HepG2 (cell line): ENCODE results near the gene PFKFB2. TPM values are rescaled to one million over a fixed set of nuclear protein-coding genes. Genes with fewer than 3 reads are reported as not detected.

Source experiments
- ATAC-seq: fragments of 200-7000 bp; cut with Tn5 transposase; 3 replicates; pipeline ENCODE4 v1.9.1; 2020; ENCODE audit warnings: mild to moderate bottlenecking, moderate library complexity
- BruUV-seq: library from RNA; stranded (reverse); fragments of 400-500 nt; replicated peaks from 2 replicates; lab custom pipeline; 2021; lab: Mats Ljungman, UMichigan
- CTCF ChIA-PET: fragments of 300-600 bp; formaldehyde crosslinking; extraction: SDS; loops from one replicate; lab custom pipeline; 2021; ENCODE audit warnings: low total read pairs, inconsistent platforms, low intra/inter-chr PET ratio; lab: Yijun Ruan, JAX
- POLR2A ChIA-PET: fragments of 350-600 bp; sonication (Branson Sonifier 250); formaldehyde crosslinking; loops from one replicate; lab custom pipeline; 2020; ENCODE audit warnings: antibody characterized with exemption, inconsistent platforms; lab: Yijun Ruan, JAX
- DNase-seq: peaks from one replicate; pipeline ENCODE4 v3.0.0-alpha.2; 2015; ENCODE audit warnings: low spot score
- FAIRE-seq: peaks from 3 replicates; lab custom pipeline; 2011; peaks lifted over from hg19 to GRCh38; lab: Jason Lieb, UNC
- H2AFZ ChIP-seq: one replicate; pipeline ENCODE4 v1.6.1; 2011; ENCODE audit warnings: low read length, inconsistent platforms
- H3K27ac ChIP-seq: fragments of 300-600 bp; 3 replicates; pipeline ENCODE4 v1.8.0; 2011; ENCODE audit warnings: mixed run types, mild to moderate bottlenecking, mixed read lengths, low read length, inconsistent platforms; ENCODE audit not compliant: insufficient read depth; ENCODE audit errors: extremely low read length
- H3K27me3 ChIP-seq, 2 experiments: fragments of 200-600 bp in 1 of 2; 2 replicates in 1 of 2; 3 replicates in 1 of 2; pipeline versions ENCODE4 v1.6.0 to v1.8.0; 2011; ENCODE audit warnings: low read length in 2 of 2, mild to moderate bottlenecking in 2 of 2, moderate library complexity in 2 of 2, inconsistent platforms in 1 of 2; ENCODE audit not compliant: insufficient read depth in 2 of 2, control insufficient read depth in 1 of 2
- H3K36me3 ChIP-seq, 2 experiments: fragments of 200-600 bp in 1 of 2; replicated peaks in 1 of 2; 2 replicates in 1 of 2; 3 replicates in 1 of 2; pipeline versions ENCODE4 v1.5.1 to v1.8.0; 2011; ENCODE audit warnings: low read length in 2 of 2, inconsistent platforms in 1 of 2; ENCODE audit not compliant: insufficient read depth in 2 of 2, control insufficient read depth in 1 of 2
- H3K4me1 ChIP-seq: 2 replicates; pipeline ENCODE4 v1.5.1; 2012; ENCODE audit warnings: low read length, inconsistent platforms; ENCODE audit not compliant: insufficient read depth
- H3K4me2 ChIP-seq: 2 replicates; pipeline ENCODE4 v1.6.0; 2011; ENCODE audit warnings: low read depth, low read length, inconsistent platforms
- H3K4me3 ChIP-seq, 3 experiments: fragments of 200-600 bp in 1 of 3; sonication (generic), shearing (Covaris generic) in 1 of 3; replicated peaks in 1 of 3; 2 replicates each; pipeline ENCODE4 v1.5.1; 2011 to 2016; ENCODE audit warnings: low read length in 3 of 3, inconsistent platforms in 2 of 3, low read depth in 2 of 3, mild to moderate bottlenecking in 2 of 3, control low read depth in 1 of 3, mixed read lengths in 1 of 3; ENCODE audit not compliant: insufficient read depth in 1 of 3
- H3K79me2 ChIP-seq: one replicate; pipeline ENCODE4 v1.6.1; 2011; ENCODE audit warnings: low read length, inconsistent platforms; ENCODE audit not compliant: insufficient read depth
- H3K9ac ChIP-seq: 2 replicates; pipeline ENCODE4 v1.6.0; 2011; ENCODE audit warnings: mild to moderate bottlenecking, low read depth, low read length, inconsistent platforms; ENCODE audit not compliant: insufficient read depth
- H3K9me3 ChIP-seq: 2 replicates; pipeline ENCODE4 v1.5.1; 2012; ENCODE audit warnings: mild to moderate bottlenecking, low read length
- H4K20me1 ChIP-seq: 2 replicates; pipeline ENCODE4 v1.6.0; 2011; ENCODE audit warnings: inconsistent platforms, mild to moderate bottlenecking, low read length, moderate library complexity; ENCODE audit not compliant: insufficient read depth
- DMAP1 ChIP-seq: IDR thresholded peaks from 2 replicates; pipeline ENCODE4 v1.6.1; 2016
- EHMT2 ChIP-seq: fragments of 200-600 bp; sonication (generic); IDR thresholded peaks from 2 replicates; pipeline ENCODE4 v1.7.0; 2017; ENCODE audit warnings: antibody characterized with exemption, low read depth, low read length, borderline replicate concordance
- HNF4A ChIP-seq: sonication (generic); formaldehyde crosslinking; IDR thresholded peaks from 2 replicates; pipeline ENCODE4 v1.4.0; 2020; ENCODE audit warnings: missing genetic modification reagents
- MED8 ChIP-seq: sonication (generic); formaldehyde crosslinking; IDR thresholded peaks from 2 replicates; pipeline ENCODE4 v1.8.1; 2023; ENCODE audit warnings: mild to moderate bottlenecking, missing genetic modification reagents; ENCODE audit not compliant: insufficient replicate concordance
- MEF2D ChIP-seq: sonication (generic); formaldehyde crosslinking; IDR thresholded peaks from 2 replicates; pipeline ENCODE4 v1.5.1; 2020; ENCODE audit warnings: mild to moderate bottlenecking, missing genetic modification reagents
- RCOR2 ChIP-seq: IDR thresholded peaks from 2 replicates; pipeline ENCODE4 v1.6.1; 2016; ENCODE audit warnings: missing biosample characterization, missing genetic modification reagents
- SP5 ChIP-seq: IDR thresholded peaks from 2 replicates; pipeline ENCODE4 v1.6.1; 2016; ENCODE audit warnings: low read depth, borderline replicate concordance
- TBX3 ChIP-seq: fragments of 450-650 bp; IDR thresholded peaks from 2 replicates; pipeline ENCODE4 v1.6.1; 2017; ENCODE audit warnings: antibody characterized with exemption, mild to moderate bottlenecking, inconsistent platforms, borderline replicate concordance
- THAP11 ChIP-seq: IDR thresholded peaks from 2 replicates; pipeline ENCODE4 v1.6.1; 2016; ENCODE audit warnings: missing biosample characterization, missing genetic modification reagents
- TMF1 ChIP-seq: sonication (generic); formaldehyde crosslinking; IDR thresholded peaks from 2 replicates; pipeline ENCODE4 v1.8.1; 2022; ENCODE audit warnings: low read depth, missing genetic modification reagents
- ZFYVE20 ChIP-seq: sonication (generic); formaldehyde crosslinking; IDR thresholded peaks from 2 replicates; pipeline ENCODE4 v1.8.0; 2023; ENCODE audit warnings: low read depth, mild to moderate bottlenecking, moderate library complexity, missing genetic modification reagents, borderline replicate concordance
- ZGPAT ChIP-seq: IDR thresholded peaks from 2 replicates; pipeline ENCODE4 v1.6.1; 2016; ENCODE audit warnings: mild to moderate bottlenecking
- ZNF160 ChIP-seq: sonication (generic); formaldehyde crosslinking; IDR thresholded peaks from 2 replicates; pipeline ENCODE4 v1.8.0; 2022; ENCODE audit warnings: mild to moderate bottlenecking, inconsistent platforms, missing genetic modification reagents
- ZNF263 ChIP-seq: sonication (generic); formaldehyde crosslinking; IDR thresholded peaks from 2 replicates; pipeline ENCODE4 v1.4.0; 2020; ENCODE audit warnings: missing genetic modification reagents
- ZNF264 ChIP-seq: sonication (generic); formaldehyde crosslinking; IDR thresholded peaks from 2 replicates; pipeline ENCODE4 v1.4.0; 2020; ENCODE audit warnings: missing genetic modification reagents
- ZNF75D ChIP-seq: sonication (generic); formaldehyde crosslinking; IDR thresholded peaks from 2 replicates; pipeline ENCODE4 v1.8.1; 2023; ENCODE audit warnings: missing genetic modification reagents, mild to moderate bottlenecking, borderline replicate concordance
- WGBS: methylation state at CpG from one replicate; pipeline ENCODE4 v1.1.6; 2017; ENCODE audit warnings: low lambda C conversion rate; 5-methylcytosine and 5-hydroxymethylcytosine counted together
- in situ Hi-C: cut with HindIII; loops from 2 replicates; pipeline ENCODE4 v1.10.0; 2017; ENCODE audit warnings: low pct_unique_long_range_greater_than_20kb; ENCODE audit not compliant: extremely low pct_ligation_motif_present
- intact Hi-C: fragments of 100-400 bp; cut with micrococcal nuclease; formaldehyde crosslinking; loops from one replicate; pipeline ENCODE4 v1.10.0; 2022; ENCODE audit not compliant: unreplicated experiment
- polyA plus RNA-seq, 8 experiments: library from polyadenylated mRNA; depleted of rRNA in 3 of 8; stranded (reverse) in 7 of 8; unstranded in 1 of 8; fragments of >200 nt; fragmentation: Illumina TruSeq in 4 of 8; extraction: Trizol in 4 of 8; gene quantifications; 2 replicates each; pipeline versions ENCODE4 v1.2.1 to v1.2.3, GENCODE V29; 2011 to 2016; ENCODE audit warnings: low read depth in 4 of 8, missing spikeins in 1 of 8, mixed read lengths in 1 of 8; ENCODE audit not compliant: insufficient read depth in 1 of 8
- total RNA-seq, 5 experiments: library from RNA; depleted of rRNA; stranded (reverse); fragments of >200 nt; fragmentation: Illumina TruSeq; extraction: Trizol; gene quantifications; 2 replicates each; pipeline ENCODE4 v1.2.3, GENCODE V29; 2016; ENCODE audit warnings: low read depth in 1 of 5
- TF ChIP-seq, protein P1 (sequence below): fragments of 450-650 bp; IDR thresholded peaks from 2 replicates; pipeline ENCODE4 v1.6.1; 2016
- TF ChIP-seq, protein P2 (sequence below): sonication (generic); formaldehyde crosslinking; IDR thresholded peaks from 2 replicates; pipeline ENCODE4 v1.4.0; 2020; ENCODE audit warnings: missing genetic modification reagents, borderline replicate concordance

PFKFB2 gene
- total and polyA plus RNA-seq, 2 of the 13 experiments (the other 11 are each of a cell fraction or from before 2014, with no cell fraction given): 4.6 to 10.6 TPM

GRCh38 chr1:207071426-207071825 lies 18.4 kb downstream of the PFKFB2 start (continued):
- TF ChIP-seq HNF4A (CRISPR knock-in tag) (no peak), ZNF264 (CRISPR knock-in tag) (no peak), TMF1 (CRISPR knock-in tag) (no peak), EHMT2 (no peak), ZNF263 (no peak), RCOR2 (CRISPR knock-in tag) (no peak), MEF2D (no peak), ZFYVE20 (CRISPR knock-in tag) (no peak), MED8 (CRISPR knock-in tag) (no peak)

GRCh38 chr1:207072233-207072632 lies 19.2 kb downstream of the PFKFB2 start:
- no peaks in the 10 kb centered on the region for H4K20me1 ChIP-seq
- H3K4me2 ChIP-seq: no peak overlapping the region
- in situ Hi-C loops (loop anchor here (10.0 kb wide), 1 partner anchor 137 kb away; no protein-coding TSS in a partner anchor), intact Hi-C loops (loop anchor here (10.0 kb wide), 1 partner anchor 337 kb away; no protein-coding TSS in a partner anchor)
- ChIA-PET POLR2A (no interaction called here), CTCF (no interaction called here)
- no peak for FAIRE-seq
- no peaks in the 10 kb centered on the region for H3K27me3 ChIP-seq
- H3K36me3 ChIP-seq: peaks cover 8 to 19% of the 10 kb centered on the region in 2 experiments; a peak in 4 of 5 replicates
- BruUV-seq: no TSS peak
- no peak for DNase-seq
- H3K79me2 ChIP-seq: no peaks in the 10 kb centered on the region
- no peak overlapping the region for H2AFZ ChIP-seq
- peaks cover 15% of the 10 kb centered on the region for H3K4me1 ChIP-seq
- H3K9me3 ChIP-seq: no peaks in the 10 kb centered on the region
- no peak overlapping the region for H3K4me3 ChIP-seq
- H3K27ac ChIP-seq: no peak overlapping the region
- ATAC-seq: no peak
- no peak overlapping the region for H3K9ac ChIP-seq
- 94% methylated on average over 8 of the region's 8 CpGs for WGBS
- no peak for TF ChIP-seq TBX3
- TF ChIP-seq THAP11: no peak
- TF ChIP-seq, protein P1, sequence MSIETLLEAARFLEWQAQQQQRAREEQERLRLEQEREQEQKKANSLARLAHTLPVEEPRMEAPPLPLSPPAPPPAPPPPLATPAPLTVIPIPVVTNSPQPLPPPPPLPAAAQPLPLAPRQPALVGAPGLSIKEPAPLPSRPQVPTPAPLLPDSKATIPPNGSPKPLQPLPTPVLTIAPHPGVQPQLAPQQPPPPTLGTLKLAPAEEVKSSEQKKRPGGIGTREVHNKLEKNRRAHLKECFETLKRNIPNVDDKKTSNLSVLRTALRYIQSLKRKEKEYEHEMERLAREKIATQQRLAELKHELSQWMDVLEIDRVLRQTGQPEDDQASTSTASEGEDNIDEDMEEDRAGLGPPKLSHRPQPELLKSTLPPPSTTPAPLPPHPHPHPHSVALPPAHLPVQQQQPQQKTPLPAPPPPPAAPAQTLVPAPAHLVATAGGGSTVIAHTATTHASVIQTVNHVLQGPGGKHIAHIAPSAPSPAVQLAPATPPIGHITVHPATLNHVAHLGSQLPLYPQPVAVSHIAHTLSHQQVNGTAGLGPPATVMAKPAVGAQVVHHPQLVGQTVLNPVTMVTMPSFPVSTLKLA: no peak
- no peak for TF ChIP-seq DMAP1 (CRISPR knock-in tag)
- TF ChIP-seq, protein P2, sequence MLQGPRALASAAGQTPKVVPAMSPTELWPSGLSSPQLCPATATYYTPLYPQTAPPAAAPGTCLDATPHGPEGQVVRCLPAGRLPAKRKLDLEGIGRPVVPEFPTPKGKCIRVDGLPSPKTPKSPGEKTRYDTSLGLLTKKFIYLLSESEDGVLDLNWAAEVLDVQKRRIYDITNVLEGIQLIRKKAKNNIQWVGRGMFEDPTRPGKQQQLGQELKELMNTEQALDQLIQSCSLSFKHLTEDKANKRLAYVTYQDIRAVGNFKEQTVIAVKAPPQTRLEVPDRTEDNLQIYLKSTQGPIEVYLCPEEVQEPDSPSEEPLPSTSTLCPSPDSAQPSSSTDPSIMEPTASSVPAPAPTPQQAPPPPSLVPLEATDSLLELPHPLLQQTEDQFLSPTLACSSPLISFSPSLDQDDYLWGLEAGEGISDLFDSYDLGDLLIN: no peak
- TF ChIP-seq ZNF75D (CRISPR knock-in tag): no peak
- TF ChIP-seq ZGPAT (CRISPR knock-in tag): no peak
- TF ChIP-seq SP5 (CRISPR knock-in tag): no peak
- no peak for TF ChIP-seq ZNF160 (CRISPR knock-in tag)
